Naive thymus-derived CD4-positive, alpha-beta T cell (primary cell): ENCODE measurements around the gene UCN3. TPM values are rescaled to one million over a fixed set of nuclear protein-coding genes. Genes with fewer than 3 reads are reported as not detected.

ENCODE experiments used
- ATAC-seq: fragments of 150-1000 bp; cut with Tn5 transposase; 2 replicates; pipeline ENCODE4 v1.10.0; 2021; ENCODE audit warnings: mild to moderate bottlenecking, moderate library complexity
- CTCF ChIA-PET: fragments of 350-600 bp; sonication (Branson Sonifier 250); formaldehyde crosslinking; loops from one replicate; lab custom pipeline; 2021; ENCODE audit warnings: antibody characterized with exemption; lab: Charles Lee
- POLR2A ChIA-PET: fragments of 350-600 bp; sonication (Branson Sonifier 250); formaldehyde crosslinking; loops from one replicate; lab custom pipeline; 2021; ENCODE audit warnings: antibody characterized with exemption, inconsistent platforms; lab: Charles Lee
- DNase-seq, 9 donors: peaks; one replicate each; pipeline versions ENCODE4 v3.0.0 to v3.0.0-alpha.2; 2020 to 2022; ENCODE audit warnings: mixed read lengths in 1 of 9
- H3K27ac ChIP-seq: one replicate; pipeline ENCODE4 v1.7.0; 2013; ENCODE audit warnings: mild to moderate bottlenecking, low read depth, low read length, moderate library complexity
- H3K27me3 ChIP-seq, 2 donors: one replicate each; pipeline ENCODE4 v1.7.0; 2013; ENCODE audit warnings: low read length in 2 of 2, mild to moderate bottlenecking in 2 of 2, moderate library complexity in 2 of 2; ENCODE audit not compliant: control insufficient read depth in 2 of 2, insufficient read depth in 2 of 2
- H3K36me3 ChIP-seq, 3 experiments: 1 replicate in 2 of 3; 2 replicates in 1 of 3; pipeline ENCODE4 v1.7.0; 2013; ENCODE audit warnings: low read length in 3 of 3, mild to moderate bottlenecking in 3 of 3, moderate library complexity in 1 of 3; ENCODE audit not compliant: insufficient read depth in 3 of 3, control insufficient read depth in 2 of 3
- H3K4me1 ChIP-seq, 2 donors: one replicate each; pipeline ENCODE4 v1.7.0; 2013; ENCODE audit warnings: low read length in 2 of 2, mild to moderate bottlenecking in 2 of 2, moderate library complexity in 1 of 2; ENCODE audit not compliant: control insufficient read depth in 2 of 2, insufficient read depth in 2 of 2
- H3K4me3 ChIP-seq: 2 replicates; pipeline ENCODE4 v1.7.0; 2013; ENCODE audit warnings: mild to moderate bottlenecking, low read length
- H3K9me3 ChIP-seq, 3 experiments: 1 replicate in 2 of 3; 2 replicates in 1 of 3; pipeline ENCODE4 v1.7.0; 2013; ENCODE audit warnings: low read length in 3 of 3; ENCODE audit not compliant: control insufficient read depth in 2 of 3
- H3K27ac Mint-ChIP-seq, 9 donors: one replicate each; pipeline ENCODE4 v1.8.0; 2020 to 2022; ENCODE audit warnings: mixed read lengths in 9 of 9, mild to moderate bottlenecking in 8 of 9, moderate library complexity in 5 of 9, inconsistent platforms in 2 of 9
- H3K27me3 Mint-ChIP-seq, 5 donors: one replicate each; pipeline ENCODE4 v1.8.0; 2021 to 2022; ENCODE audit warnings: mixed read lengths in 5 of 5, mild to moderate bottlenecking in 1 of 5
- H3K36me3 Mint-ChIP-seq, 5 donors: one replicate each; pipeline ENCODE4 v1.8.0; 2020 to 2022; ENCODE audit warnings: mixed read lengths in 5 of 5, mild to moderate bottlenecking in 3 of 5, inconsistent platforms in 1 of 5
- H3K4me1 Mint-ChIP-seq, 7 donors: one replicate each; pipeline ENCODE4 v1.8.0; 2020 to 2022; ENCODE audit warnings: mixed read lengths in 7 of 7, mild to moderate bottlenecking in 3 of 7, inconsistent platforms in 1 of 7
- H3K4me3 Mint-ChIP-seq, 10 donors: one replicate each; pipeline ENCODE4 v1.8.0; 2020 to 2022; ENCODE audit warnings: mild to moderate bottlenecking in 10 of 10, mixed read lengths in 10 of 10, moderate library complexity in 6 of 10, inconsistent platforms in 2 of 10
- H3K9me3 Mint-ChIP-seq, 11 donors: one replicate each; pipeline ENCODE4 v1.8.0; 2020 to 2022; ENCODE audit warnings: mixed read lengths in 11 of 11, mild to moderate bottlenecking in 4 of 11, inconsistent platforms in 1 of 11, moderate library complexity in 1 of 11
- intact Hi-C, 2 donors: fragments of 100-400 bp; cut with micrococcal nuclease; formaldehyde crosslinking; loops; one replicate each; pipeline ENCODE4 v1.15.1; 2023
- polyA plus RNA-seq, 2 donors: library from polyadenylated mRNA; unstranded; fragments of 300-500 nt; fragmentation: Illumina TruSeq; gene quantifications; one replicate each; pipeline ENCODE4 v1.2.3, GENCODE V29; 2021
- total RNA-seq, 6 experiments: library from RNA in 5 of 6; stranded (reverse) in 5 of 6; gene quantifications; 1 replicate in 5 of 6; 2 replicates in 1 of 6; pipeline ENCODE4 v1.2.3 and lab custom pipeline; 2021 to 2026

Gene UCN3
- total and polyA plus RNA-seq, 7 experiments from 2014 or later = not detected

DNA sequence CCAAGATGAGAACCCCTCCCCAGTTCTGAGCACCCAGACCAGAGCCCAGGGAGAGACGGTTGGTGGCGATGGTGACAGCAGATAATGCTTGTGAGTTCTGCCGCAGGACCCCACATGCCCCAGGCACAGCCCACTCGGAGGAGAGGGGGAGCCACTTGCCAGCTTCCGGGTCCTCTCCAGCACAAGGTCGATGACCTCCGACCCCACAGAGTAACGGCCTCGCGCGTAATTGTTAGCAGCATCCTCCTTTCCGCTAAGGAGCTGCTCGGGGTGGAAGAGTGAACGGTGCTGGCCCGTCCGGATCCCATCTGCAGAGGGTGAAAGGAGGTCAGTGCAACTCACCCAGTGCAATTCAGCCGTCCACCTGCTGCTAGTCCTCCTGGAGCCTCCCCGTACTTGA lies 30.4 kb downstream of the UCN3 start:
- Mint-ChIP-seq H3K9me3 (peaks cover 0 to 29% (median 18%) of the 10 kb centered on the region in 11 donors), H3K4me3 (no peak overlapping the region), H3K27ac (no peak overlapping the region), H3K27me3 (peaks cover 12 to 31% (median 12%) of the 10 kb centered on the region in 5 donors), H3K4me1 (no peaks in the 10 kb centered on the region), H3K36me3 (peaks cover 0 to 9% (median 0%) of the 10 kb centered on the region in 5 donors)
- CTCF ChIA-PET = no interaction called here
- no peaks in the 10 kb centered on the region for H3K4me1 ChIP-seq
- H3K4me3 ChIP-seq = no peak overlapping the region
- intact Hi-C loops = no loop called here
- POLR2A ChIA-PET = interaction anchor here (0.6 kb wide), 1 partner anchor 625 kb away, joined by 3 read pairs; no protein-coding TSS in a partner anchor
- H3K9me3 ChIP-seq = peaks cover 0 to 11% (median 0%) of the 10 kb centered on the region in 3 experiments
- no peaks in the 10 kb centered on the region for H3K36me3 ChIP-seq
- DNase-seq (no peak), ATAC-seq (no peak)
- no peak overlapping the region for H3K27ac ChIP-seq
- no peaks in the 10 kb centered on the region for H3K27me3 ChIP-seq

DNA sequence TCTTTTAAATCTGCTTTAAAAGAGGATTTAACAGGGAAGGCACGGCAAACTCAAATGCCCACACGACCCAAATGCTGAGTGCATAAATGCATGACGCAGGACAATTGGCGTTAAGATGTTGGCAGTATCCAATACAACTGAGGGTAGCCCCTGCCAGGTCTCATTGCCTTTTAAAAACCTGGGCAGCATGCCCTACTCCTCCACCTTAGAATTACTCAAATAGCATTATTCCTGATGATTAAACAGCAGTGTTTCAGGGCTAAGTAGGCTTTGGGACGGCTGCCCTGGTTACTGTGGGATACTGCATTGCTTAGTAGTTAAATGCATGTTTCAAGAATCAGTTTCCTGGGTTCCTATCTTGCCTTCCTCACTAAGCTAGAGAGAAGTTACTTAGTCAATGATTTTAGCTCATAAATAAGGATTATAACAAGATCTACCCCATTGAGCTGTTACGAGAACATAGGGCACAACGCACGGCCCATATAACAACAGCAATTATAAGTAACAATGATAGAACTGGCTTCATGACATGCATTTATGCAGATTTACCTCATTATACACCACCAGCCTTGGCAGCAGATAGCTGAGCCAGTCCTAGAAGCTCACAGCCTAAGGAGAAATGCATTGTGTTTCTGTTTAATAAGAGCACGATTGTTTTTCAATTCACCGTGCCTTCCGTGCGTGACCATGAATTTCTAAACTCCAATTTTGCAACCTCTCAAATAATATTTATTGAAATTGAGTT lies 32.0 kb downstream of the UCN3 start:
- DNase-seq (no peak), ATAC-seq (no peak)
- no peak overlapping the region for H3K27ac ChIP-seq
- intact Hi-C loops = no loop called here
- Mint-ChIP-seq H3K9me3 (peaks cover 0 to 14% (median 5%) of the 10 kb centered on the region in 11 donors), H3K27ac (no peak overlapping the region), H3K4me1 (no peaks in the 10 kb centered on the region), H3K4me3 (no peak overlapping the region), H3K27me3 (peaks cover 12 to 25% (median 15%) of the 10 kb centered on the region in 5 donors), H3K36me3 (no peaks in the 10 kb centered on the region)
- H3K4me3 ChIP-seq = no peak overlapping the region
- no peaks in the 10 kb centered on the region for H3K27me3 ChIP-seq
- POLR2A ChIA-PET = no interaction called here
- no peaks in the 10 kb centered on the region for H3K4me1 ChIP-seq
- CTCF ChIA-PET = interaction anchor here (0.5 kb wide), 1 partner anchor 31 kb away, joined by 3 read pairs; no protein-coding TSS in a partner anchor
- H3K9me3 ChIP-seq = no peaks in the 10 kb centered on the region
- H3K36me3 ChIP-seq = no peaks in the 10 kb centered on the region

DNA sequence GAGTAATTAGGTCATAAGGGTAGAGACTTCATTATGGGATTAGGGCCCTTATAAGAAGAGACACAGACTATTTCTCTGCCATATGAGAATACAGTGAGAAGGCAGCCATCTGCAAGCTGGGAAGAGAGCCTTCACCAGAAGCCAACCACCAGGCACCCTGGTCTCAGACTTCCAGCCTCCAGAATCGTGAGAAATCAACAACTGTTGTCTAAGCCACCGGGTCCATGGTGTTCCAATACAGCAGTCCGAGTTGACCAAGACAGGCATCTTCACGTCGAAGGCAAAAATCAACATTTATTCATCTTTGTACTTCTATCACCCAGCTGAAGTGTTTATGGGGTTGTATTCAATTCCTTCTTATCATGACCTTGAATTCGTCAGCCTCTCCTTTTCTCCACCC lies 34.6 kb downstream of the UCN3 start:
- no peaks in the 10 kb centered on the region for H3K9me3 ChIP-seq
- Mint-ChIP-seq H3K27ac (no peak overlapping the region), H3K27me3 (peaks cover 7 to 34% (median 12%) of the 10 kb centered on the region in 5 donors), H3K4me3 (no peak overlapping the region), H3K9me3 (no peaks in the 10 kb centered on the region), H3K36me3 (no peaks in the 10 kb centered on the region), H3K4me1 (no peaks in the 10 kb centered on the region)
- no peak overlapping the region for H3K27ac ChIP-seq
- H3K27me3 ChIP-seq = no peaks in the 10 kb centered on the region
- CTCF ChIA-PET = no interaction called here
- POLR2A ChIA-PET = no interaction called here
- H3K4me3 ChIP-seq = no peak overlapping the region
- H3K4me1 ChIP-seq = no peaks in the 10 kb centered on the region
- H3K36me3 ChIP-seq = no peaks in the 10 kb centered on the region
- intact Hi-C loops = no loop called here
- DNase-seq (no peak), ATAC-seq (no peak)

DNA sequence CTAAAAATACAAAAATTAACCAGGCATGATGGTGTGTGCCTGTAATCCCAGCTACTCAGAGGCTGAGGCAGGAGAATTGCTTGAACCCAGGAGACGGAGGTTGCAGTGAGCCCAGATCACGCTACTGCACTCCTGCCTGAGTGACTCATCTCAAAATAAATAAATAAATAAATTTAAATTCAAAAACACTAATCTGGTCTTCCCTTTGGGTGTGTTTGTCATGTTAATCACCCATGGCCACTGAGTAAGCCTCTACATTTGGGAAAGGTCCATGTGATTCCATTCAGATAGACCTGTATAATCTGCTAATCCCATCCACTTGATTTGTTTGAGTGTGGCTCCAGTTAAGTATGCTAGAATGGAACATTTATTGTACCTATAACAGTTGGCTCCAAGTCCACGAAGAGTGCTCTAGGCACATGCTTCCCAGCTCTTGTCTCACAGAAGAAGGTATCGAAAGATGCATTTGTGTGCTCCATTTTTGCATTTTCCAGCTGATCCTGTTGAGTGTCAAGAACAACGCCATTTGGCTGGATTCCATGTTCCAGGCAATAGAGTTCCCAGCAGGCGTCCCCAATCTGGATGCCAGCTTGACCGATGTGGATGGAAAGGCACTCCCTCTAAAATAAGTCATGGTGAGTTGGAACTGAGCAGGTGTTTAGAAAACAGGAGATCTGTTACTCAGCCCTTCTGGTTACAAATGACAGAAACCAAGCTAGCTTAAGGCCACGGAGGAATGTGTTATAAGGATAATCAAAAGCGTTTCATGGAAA lies 35.9 kb downstream of the UCN3 start:
- Mint-ChIP-seq H3K27ac (no peak overlapping the region), H3K9me3 (no peaks in the 10 kb centered on the region), H3K4me1 (no peaks in the 10 kb centered on the region), H3K27me3 (peaks cover 7 to 37% (median 10%) of the 10 kb centered on the region in 5 donors), H3K4me3 (no peak overlapping the region), H3K36me3 (no peaks in the 10 kb centered on the region)
- Histone ChIP-seq H3K27ac (no peak overlapping the region), H3K27me3 (no peaks in the 10 kb centered on the region), H3K36me3 (no peaks in the 10 kb centered on the region), H3K9me3 (no peaks in the 10 kb centered on the region), H3K4me3 (no peak overlapping the region), H3K4me1 (no peaks in the 10 kb centered on the region)
- DNase-seq (no peak), ATAC-seq (no peak)
- ChIA-PET POLR2A (no interaction called here), CTCF (no interaction called here)
- intact Hi-C loops = no loop called here

DNA sequence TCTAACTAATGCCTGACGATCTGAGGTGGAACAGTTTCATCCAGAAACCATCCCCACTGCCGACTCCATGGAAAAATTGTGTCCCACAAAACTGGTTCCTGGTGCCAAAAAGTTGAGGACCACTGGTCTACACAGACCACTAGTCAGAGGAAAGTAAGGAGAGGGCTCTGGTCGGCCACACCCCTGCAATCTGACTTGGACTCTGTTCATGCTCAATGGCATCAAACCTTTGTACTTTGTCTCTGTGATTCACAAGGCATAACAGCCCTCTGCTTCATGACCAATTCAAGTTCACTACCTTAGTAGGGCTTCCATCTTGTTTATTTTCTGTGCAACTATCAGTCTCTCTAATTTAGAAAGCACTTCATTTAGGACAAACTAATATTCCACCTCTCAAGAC lies 38.0 kb downstream of the UCN3 start:
- Histone ChIP-seq H3K36me3 (no peaks in the 10 kb centered on the region), H3K4me1 (no peaks in the 10 kb centered on the region), H3K9me3 (no peaks in the 10 kb centered on the region), H3K27ac (no peak overlapping the region), H3K4me3 (no peak overlapping the region), H3K27me3 (no peaks in the 10 kb centered on the region)
- Mint-ChIP-seq H3K36me3 (no peaks in the 10 kb centered on the region), H3K4me1 (no peaks in the 10 kb centered on the region), H3K27ac (no peak overlapping the region), H3K9me3 (peaks cover 0 to under 1% (median 0%) of the 10 kb centered on the region in 11 donors), H3K27me3 (peaks cover 1 to 38% (median 7%) of the 10 kb centered on the region in 5 donors), H3K4me3 (no peak overlapping the region)
- CTCF ChIA-PET = no interaction called here
- intact Hi-C loops = no loop called here
- DNase-seq (no peak), ATAC-seq (no peak)
- POLR2A ChIA-PET = no interaction called here

DNA sequence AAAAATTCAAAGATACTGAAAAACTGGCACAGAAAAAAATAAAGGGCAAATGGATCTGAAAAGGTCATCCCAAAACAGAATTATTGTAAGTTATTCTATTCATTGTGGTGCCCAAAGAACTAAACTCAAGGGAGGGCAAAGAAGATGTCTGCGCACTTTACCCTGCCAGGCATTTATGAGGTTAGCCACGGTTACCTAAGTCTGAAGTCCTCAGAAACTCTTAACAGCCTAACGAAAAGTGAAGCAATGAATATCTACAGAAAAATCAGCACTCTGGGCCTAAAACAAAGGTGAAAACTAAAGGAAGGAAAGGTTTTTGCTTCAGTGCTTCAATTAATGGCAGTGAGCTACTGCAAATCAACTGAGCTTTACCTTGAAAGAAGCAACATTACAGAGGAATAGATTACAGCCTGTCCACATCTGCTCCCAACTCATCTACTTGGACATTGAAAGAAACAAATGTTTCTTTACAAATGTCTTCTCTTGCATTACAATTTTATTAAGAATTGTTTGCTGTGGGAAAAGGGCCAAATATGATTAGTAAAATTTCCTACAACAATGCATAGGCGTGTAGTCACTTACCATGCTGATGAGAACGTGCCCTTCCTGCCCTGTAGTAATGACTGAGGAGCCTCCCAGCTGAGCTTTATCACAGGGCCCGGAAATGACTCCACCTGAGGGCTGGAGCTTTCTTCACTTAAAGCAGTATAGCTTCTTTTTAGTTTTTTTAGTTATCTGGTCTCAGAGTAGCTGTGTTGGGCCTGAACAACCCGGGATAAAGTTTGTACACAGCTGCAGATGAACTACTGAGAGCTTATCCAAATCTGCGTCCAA lies 39.7 kb downstream of the UCN3 start, which contains the start of gene TUBAL3:
TSS of gene TUBAL3 (minus strand) at position 621 of the 834 bp plus-strand sequence. CDS start at position 585, 36 bp downstream.
- H3K36me3 ChIP-seq = no peaks in the 10 kb centered on the region
- Mint-ChIP-seq H3K4me1 (no peaks in the 10 kb centered on the region), H3K9me3 (peaks cover 0 to 6% (median 0%) of the 10 kb centered on the region in 11 donors), H3K36me3 (peaks cover 0 to 3% (median 0%) of the 10 kb centered on the region in 5 donors), H3K27ac (no peak within 1 kb of the TSS), H3K27me3 (peaks cover 0 to 47% (median 7%) of the 10 kb centered on the region in 5 donors), H3K4me3 (no peak within 1 kb of the TSS)
- CTCF ChIA-PET = no interaction called here
- H3K27me3 ChIP-seq = no peaks in the 10 kb centered on the region
- no peak within 1 kb of the TSS for H3K4me3 ChIP-seq
- H3K4me1 ChIP-seq = no peaks in the 10 kb centered on the region
- H3K9me3 ChIP-seq = no peaks in the 10 kb centered on the region
- POLR2A ChIA-PET = no interaction called here
- H3K27ac ChIP-seq = no peak within 1 kb of the TSS
- DNase-seq (no peak), ATAC-seq (no peak)
- intact Hi-C loops = no loop called here
